Left renal pelvis (tissue), 4 donors: ENCODE data around the gene NR5A2. TPM values are rescaled to one million over a fixed set of nuclear protein-coding genes. Genes with fewer than 3 reads are reported as not detected.
A peak's percentile ranks its signal among the peaks of the same experiment; 100 is the strongest.

Experiments
- DNase-seq, 4 donors: peaks; one replicate each; pipeline ENCODE4 v3.0.0-alpha.2; 2013; ENCODE audit warnings: low read depth in 4 of 4, low spot score in 3 of 4
- polyA plus RNA-seq, 4 donors: library from polyadenylated mRNA; unstranded; fragments of 120-200 nt; gene quantifications; one replicate each; pipeline ENCODE4 v1.2.1, GENCODE V29; 2013; ENCODE audit not compliant: insufficient read length in 4 of 4

The NR5A2 gene
- polyA plus RNA-seq, 4 donors: 1.9 to 2.9 (median 2.4) TPM

GRCh38 chr1:200157715-200158114, 130.2 kb downstream of the NR5A2 start:
- DNase-seq: no peak

GRCh38 chr1:200161801-200162200, 134.3 kb downstream of the NR5A2 start:
- DNase-seq: no peak

- DNase-seq: no peak
Measured at GRCh38 chr1:200162258-200162657, 134.7 kb downstream of the NR5A2 start.

- DNase-seq: no peak
Measured at GRCh38 chr1:200162877-200163276, 135.4 kb downstream of the NR5A2 start.

- DNase-seq: no peak
Measured at GRCh38 chr1:200163911-200164310, 136.4 kb downstream of the NR5A2 start.

- DNase-seq: no peak
Measured at GRCh38 chr1:200165493-200166220, 138.1 kb downstream of the NR5A2 start.

GRCh38 chr1:200166411-200166810, 138.9 kb downstream of the NR5A2 start:
- DNase-seq: no peak

- DNase-seq: no peak
Measured at GRCh38 chr1:200168926-200169325, 141.4 kb downstream of the NR5A2 start.

- DNase-seq: no peak
Measured at GRCh38 chr1:200172311-200172710, 144.8 kb downstream of the NR5A2 start.

- no peak for DNase-seq
Measured at GRCh38 chr1:200173097-200173618, 145.6 kb downstream of the NR5A2 start.

GRCh38 chr1:200174525-200175295, 147.2 kb downstream of the NR5A2 start:
- DNase-seq: no peak

- no peak for DNase-seq
Measured at GRCh38 chr1:200176181-200176580, 148.7 kb downstream of the NR5A2 start.

GRCh38 chr1:200176798-200177197, 149.3 kb downstream of the NR5A2 start:
- no peak for DNase-seq

GRCh38 chr1:200178340-200178739, 150.8 kb downstream of the NR5A2 start:
- no peak for DNase-seq

- DNase-seq: no peak
Measured at GRCh38 chr1:200179126-200179780, 151.7 kb downstream of the NR5A2 start.

- DNase-seq: no peak
Measured at GRCh38 chr1:200179781-200180160, 152.3 kb downstream of the NR5A2 start.

GRCh38 chr1:200180821-200181220, 153.3 kb downstream of the NR5A2 start:
- DNase-seq: no peak

- DNase-seq: no peak
Measured at GRCh38 chr1:200181861-200182260, 154.4 kb downstream of the NR5A2 start.

- no peak for DNase-seq
Measured at GRCh38 chr1:200182701-200183100, 155.2 kb downstream of the NR5A2 start.

GRCh38 chr1:200183637-200184036, 156.1 kb downstream of the NR5A2 start:
- no peak for DNase-seq

- peak; percentile 2 to 37 (median 20) for DNase-seq
Measured at GRCh38 chr1:200184196-200184595, 156.7 kb downstream of the NR5A2 start.
